Neural progenitor cell (in vitro differentiated cells): ENCODE measurements around the gene CLDN34. TPM values are rescaled to one million over a fixed set of nuclear protein-coding genes. Genes with fewer than 3 reads are reported as not detected.
A peak's percentile ranks its signal among the peaks of the same experiment; 100 is the strongest.

Source experiments
- DNase-seq: peaks from one replicate; pipeline ENCODE4 v3.0.0-alpha.2; 2016; ENCODE audit warnings: low spot score
- H2AFZ ChIP-seq: fragments of 200-600 bp; sonication (generic); replicated peaks from 2 replicates; pipeline ENCODE4 v1.6.1; 2016; ENCODE audit warnings: antibody characterized with exemption
- H3F3A ChIP-seq: fragments of 200-600 bp; sonication (generic); 2 replicates; pipeline ENCODE4 v1.6.1; 2016; ENCODE audit warnings: antibody characterized with exemption, low read depth
- H3K27ac ChIP-seq: fragments of 200-600 bp; sonication (generic); 2 replicates; pipeline ENCODE4 v1.5.1; 2016; ENCODE audit warnings: mild to moderate bottlenecking
- H3K27me3 ChIP-seq: fragments of 200-600 bp; sonication (generic); 2 replicates; pipeline ENCODE4 v1.6.1; 2016; ENCODE audit warnings: mild to moderate bottlenecking, moderate library complexity
- H3K36me3 ChIP-seq: fragments of 200-600 bp; sonication (generic); 2 replicates; pipeline ENCODE4 v1.5.1; 2016
- H3K4me1 ChIP-seq: fragments of 200-600 bp; sonication (generic); 2 replicates; pipeline ENCODE4 v1.6.1; 2016; ENCODE audit warnings: mixed run types
- H3K4me2 ChIP-seq: fragments of 200-600 bp; sonication (generic); 2 replicates; pipeline ENCODE4 v1.6.1; 2016
- H3K4me3 ChIP-seq: fragments of 200-600 bp; sonication (generic); 2 replicates; pipeline ENCODE4 v1.5.1; 2016
- H3K79me2 ChIP-seq: fragments of 200-600 bp; sonication (generic); 2 replicates; pipeline ENCODE4 v1.6.1; 2016; ENCODE audit warnings: low read depth
- H3K9ac ChIP-seq: fragments of 200-600 bp; sonication (generic); 2 replicates; pipeline ENCODE4 v1.6.1; 2016
- H3K9me3 ChIP-seq: fragments of 200-600 bp; sonication (generic); 2 replicates; pipeline ENCODE4 v1.5.1; 2016; ENCODE audit warnings: low read depth
- H4K20me1 ChIP-seq: fragments of 200-600 bp; sonication (generic); 2 replicates; pipeline ENCODE4 v1.6.1; 2016; ENCODE audit warnings: low read depth
- H3K27ac Mint-ChIP-seq: 3 replicates; pipeline ENCODE4 v1.8.0; 2021; ENCODE audit warnings: mixed read lengths
- H3K27me3 Mint-ChIP-seq: 2 replicates; pipeline ENCODE4 v1.8.0; 2022; ENCODE audit warnings: low read depth, mild to moderate bottlenecking, inconsistent platforms, moderate library complexity, mixed read lengths; ENCODE audit not compliant: insufficient read depth
- H3K36me3 Mint-ChIP-seq: 3 replicates; pipeline ENCODE4 v1.8.0; 2021; ENCODE audit warnings: mixed read lengths
- H3K4me1 Mint-ChIP-seq: 3 replicates; pipeline ENCODE4 v1.8.0; 2021; ENCODE audit warnings: mixed read lengths
- H3K4me3 Mint-ChIP-seq: 3 replicates; pipeline ENCODE4 v1.8.0; 2021; ENCODE audit warnings: mild to moderate bottlenecking, moderate library complexity, mixed read lengths
- H3K9me3 Mint-ChIP-seq: 3 replicates; pipeline ENCODE4 v1.8.0; 2020; ENCODE audit warnings: mixed read lengths
- CTCF ChIP-seq: fragments of 200-600 bp; sonication (generic); IDR thresholded peaks from 2 replicates; pipeline ENCODE4 v1.5.1; 2017; ENCODE audit warnings: antibody characterized with exemption, mild to moderate bottlenecking
- EZH2 ChIP-seq: fragments of 200-600 bp; sonication (generic); IDR thresholded peaks from 2 replicates; pipeline ENCODE4 v1.6.1; 2017; ENCODE audit warnings: antibody characterized with exemption, mild to moderate bottlenecking, moderate library complexity
- EZH2phosphoT487 ChIP-seq: fragments of 200-600 bp; sonication (generic); IDR thresholded peaks from 2 replicates; pipeline ENCODE4 v1.6.1; 2017; ENCODE audit warnings: antibody characterized with exemption
- total RNA-seq: library from RNA; depleted of rRNA; stranded (reverse); fragments of >200 nt; gene quantifications from 2 replicates; pipeline ENCODE4 v1.2.3, GENCODE V29; 2015; ENCODE audit warnings: low replicate concordance

The CLDN34 gene
- total RNA-seq, 1 donor from 2014 or later = not detected

- no peak for TF ChIP-seq EZH2phosphoT487
Measured at GRCh38 chrX:10016519-10017132, 49.5 kb downstream of the CLDN34 start.

DNA sequence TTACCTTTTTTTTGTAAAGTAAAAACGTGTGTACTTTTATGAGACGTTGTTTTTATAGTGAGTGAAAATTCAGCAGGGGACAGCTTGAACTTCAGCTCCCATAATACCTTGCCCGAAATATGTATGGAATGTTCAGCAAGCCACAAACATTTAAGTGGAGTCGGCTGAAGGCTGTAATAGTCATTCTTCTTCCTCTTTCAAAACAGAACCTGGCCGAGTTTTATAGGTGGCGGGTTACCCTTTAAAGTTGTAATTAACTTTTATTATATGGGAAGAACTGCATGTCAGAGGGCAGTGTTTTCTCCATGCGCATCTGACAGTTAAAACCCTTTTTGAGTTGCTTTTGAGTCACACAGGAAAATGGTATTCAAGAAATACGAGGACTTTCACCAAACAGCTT is 50.7 kb downstream of the CLDN34 start:
- no peak overlapping the region for H3K27ac ChIP-seq
- H3K79me2 ChIP-seq = peaks cover 68% of the 10 kb centered on the region

More at GRCh38 chrX:10016519-10017132, 49.5 kb downstream of the CLDN34 start:
- no peaks in the 10 kb centered on the region for H3K27me3 Mint-ChIP-seq
- Histone ChIP-seq H3K9ac (no peak overlapping the region), H3K4me2 (peak overlapping the region; percentile 84), H3K27ac (no peak overlapping the region), H3K36me3 (no peaks in the 10 kb centered on the region), H3K4me3 (peak overlapping the region; percentile 63), H2AFZ (no peak overlapping the region), H3F3A (peaks cover 18% of the 10 kb centered on the region), H3K9me3 (no peaks in the 10 kb centered on the region), H3K79me2 (peaks cover 56% of the 10 kb centered on the region), H4K20me1 (peaks cover 25% of the 10 kb centered on the region), H3K27me3 (no peaks in the 10 kb centered on the region), H3K4me1 (peaks cover 10% of the 10 kb centered on the region)
- H3K36me3 Mint-ChIP-seq = peaks cover 25% of the 10 kb centered on the region
- peaks cover 38% of the 10 kb centered on the region for H3K9me3 Mint-ChIP-seq
- peak overlapping the region; percentile 46 for H3K27ac Mint-ChIP-seq
- peak; percentile 7 for DNase-seq
- H3K4me3 Mint-ChIP-seq = peak overlapping the region; percentile 71
- peaks cover 12% of the 10 kb centered on the region for H3K4me1 Mint-ChIP-seq

More for the DNA sequence above, 50.7 kb downstream of the CLDN34 start:
- Histone ChIP-seq H3K9ac (no peak overlapping the region), H3K4me1 (peaks cover 10% of the 10 kb centered on the region), H3F3A (peaks cover 9% of the 10 kb centered on the region), H3K4me2 (peak overlapping the region; percentile 16), H3K36me3 (no peaks in the 10 kb centered on the region), H3K27me3 (no peaks in the 10 kb centered on the region), H4K20me1 (peaks cover 25% of the 10 kb centered on the region), H3K9me3 (no peaks in the 10 kb centered on the region), H2AFZ (no peak overlapping the region), H3K4me3 (no peak overlapping the region)
- Mint-ChIP-seq H3K9me3 (peaks cover 44% of the 10 kb centered on the region), H3K27me3 (no peaks in the 10 kb centered on the region), H3K36me3 (peaks cover 28% of the 10 kb centered on the region), H3K27ac (no peak overlapping the region), H3K4me1 (peaks cover 7% of the 10 kb centered on the region), H3K4me3 (no peak overlapping the region)
- DNase-seq = no peak
- TF ChIP-seq CTCF (no peak), EZH2phosphoT487 (no peak), EZH2 (no peak)

Other genes starting within 250 kb of the CLDN34 start
- 10.6 and 13.6 TPM in 2 replicates for gene GPR143, start 201.5 kb upstream of the CLDN34 start, total RNA-seq
- 9.1 and 11.8 TPM in 2 replicates for gene SHROOM2, start 180.9 kb upstream of the CLDN34 start, total RNA-seq
- gene CLCN4, start 189.6 kb downstream of the CLDN34 start, total RNA-seq = 6.5 and 6.6 TPM in 2 replicates